DOHH2 (cell line): Measurements from ENCODE around the gene UTP11.

ENCODE experiments used
- H3F3A ChIP-seq: fragments of 200-600 bp; sonication (generic), shearing (Covaris generic); 2 replicates; pipeline ENCODE4 v1.6.0; 2016; ENCODE audit warnings: antibody characterized with exemption, mild to moderate bottlenecking; ENCODE audit not compliant: control insufficient read depth, insufficient read depth
- H3K27ac ChIP-seq: fragments of 200-600 bp; sonication (generic); 2 replicates; pipeline ENCODE4 v1.5.1; 2014; ENCODE audit warnings: low read depth, mild to moderate bottlenecking, low read length, moderate library complexity
- H3K27me3 ChIP-seq: fragments of 200-600 bp; sonication (generic); 2 replicates; pipeline ENCODE4 v1.6.1; 2014; ENCODE audit warnings: mild to moderate bottlenecking, low read length, mixed read lengths; ENCODE audit not compliant: control insufficient read depth
- H3K36me3 ChIP-seq: fragments of 200-600 bp; sonication (generic); 2 replicates; pipeline ENCODE4 v1.6.1; 2014; ENCODE audit warnings: mild to moderate bottlenecking, low read length, moderate library complexity, mixed read lengths; ENCODE audit not compliant: control insufficient read depth
- H3K4me1 ChIP-seq: fragments of 200-600 bp; sonication (generic); 2 replicates; pipeline ENCODE4 v1.6.1; 2014; ENCODE audit warnings: mild to moderate bottlenecking, low read length, mixed read lengths; ENCODE audit not compliant: control insufficient read depth
- H3K4me2 ChIP-seq: fragments of 200-600 bp; sonication (generic); 2 replicates; pipeline ENCODE4 v1.6.0; 2014; ENCODE audit warnings: mild to moderate bottlenecking, low read length, moderate library complexity
- H3K4me3 ChIP-seq: fragments of 200-600 bp; sonication (generic); 2 replicates; pipeline ENCODE4 v1.5.1; 2014; ENCODE audit warnings: mild to moderate bottlenecking, low read length, mixed read lengths
- H3K79me2 ChIP-seq: fragments of 200-600 bp; sonication (generic); 2 replicates; pipeline ENCODE4 v1.6.1; 2014; ENCODE audit warnings: mild to moderate bottlenecking, low read length, mixed read lengths; ENCODE audit not compliant: control insufficient read depth
- H3K9me2 ChIP-seq: fragments of 200-600 bp; sonication (generic); replicated peaks from 2 replicates; pipeline ENCODE4 v1.6.1; 2014; ENCODE audit warnings: mild to moderate bottlenecking, low read length, mixed read lengths; ENCODE audit not compliant: control insufficient read depth
- H3K9me3 ChIP-seq: fragments of 200-600 bp; sonication (generic); 2 replicates; pipeline ENCODE4 v1.6.1; 2014; ENCODE audit warnings: antibody characterized with exemption, low read length, mixed read lengths; ENCODE audit not compliant: control insufficient read depth, insufficient read depth
- H4K20me1 ChIP-seq: fragments of 200-600 bp; sonication (generic); 2 replicates; pipeline ENCODE4 v1.6.0; 2014; ENCODE audit warnings: low read depth, mild to moderate bottlenecking, antibody characterized with exemption, low read length, moderate library complexity; ENCODE audit not compliant: control insufficient read depth, insufficient read depth
- EZH2phosphoT487 ChIP-seq: fragments of 200-600 bp; sonication (generic); IDR thresholded peaks from 2 replicates; pipeline ENCODE4 v1.6.1; 2017; ENCODE audit warnings: borderline replicate concordance, mild to moderate bottlenecking, antibody characterized with exemption, low read length, moderate library complexity, mixed read lengths
- TF ChIP-seq, protein P1 (sequence below): fragments of 200-600 bp; sonication (generic); IDR thresholded peaks from one replicate; pipeline ENCODE4 v1.5.1; 2014; ENCODE audit warnings: antibody characterized with exemption, mild to moderate bottlenecking, low read depth, low read length; ENCODE audit not compliant: poor library complexity, severe bottlenecking

UTP11 gene

DNA sequence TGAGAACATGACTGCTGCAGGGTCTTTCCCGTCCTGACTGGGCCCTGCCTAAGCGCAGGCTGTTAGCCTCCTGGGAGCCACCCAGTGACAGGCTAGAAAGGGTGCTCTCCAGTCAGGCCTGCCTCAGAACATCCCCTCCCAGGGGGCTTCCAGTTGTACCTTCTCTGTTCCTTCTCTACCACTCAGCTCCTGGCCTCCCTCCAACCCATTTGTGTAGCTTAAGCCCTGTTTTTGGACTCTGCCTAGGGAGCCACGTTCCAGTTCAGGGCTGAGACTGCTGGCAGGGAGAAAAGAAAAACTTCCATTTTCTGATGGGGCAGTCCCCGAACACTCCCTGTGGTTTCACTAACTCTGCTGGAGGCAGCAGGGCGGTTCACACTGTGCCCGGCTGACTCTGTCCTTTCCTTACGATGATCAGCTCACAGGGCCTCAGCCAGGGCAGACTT, 49.4 kb downstream of the UTP11 start:
- no peak overlapping the region for H3K4me2 ChIP-seq
- H3F3A ChIP-seq, result no peaks in the 10 kb centered on the region
- no peaks in the 10 kb centered on the region for H3K36me3 ChIP-seq
- no peaks in the 10 kb centered on the region for H4K20me1 ChIP-seq
- H3K9me3 ChIP-seq, result no peaks in the 10 kb centered on the region
- peaks cover 4% of the 10 kb centered on the region; the same call in 1 of the 2 replicates for H3K27me3 ChIP-seq
- no peaks in the 10 kb centered on the region for H3K79me2 ChIP-seq
- no peak overlapping the region for H3K4me3 ChIP-seq
- H3K27ac ChIP-seq, result no peak overlapping the region
- H3K9me2 ChIP-seq, result no peaks in the 10 kb centered on the region
- no peaks in the 10 kb centered on the region for H3K4me1 ChIP-seq
- TF ChIP-seq, protein P1, sequence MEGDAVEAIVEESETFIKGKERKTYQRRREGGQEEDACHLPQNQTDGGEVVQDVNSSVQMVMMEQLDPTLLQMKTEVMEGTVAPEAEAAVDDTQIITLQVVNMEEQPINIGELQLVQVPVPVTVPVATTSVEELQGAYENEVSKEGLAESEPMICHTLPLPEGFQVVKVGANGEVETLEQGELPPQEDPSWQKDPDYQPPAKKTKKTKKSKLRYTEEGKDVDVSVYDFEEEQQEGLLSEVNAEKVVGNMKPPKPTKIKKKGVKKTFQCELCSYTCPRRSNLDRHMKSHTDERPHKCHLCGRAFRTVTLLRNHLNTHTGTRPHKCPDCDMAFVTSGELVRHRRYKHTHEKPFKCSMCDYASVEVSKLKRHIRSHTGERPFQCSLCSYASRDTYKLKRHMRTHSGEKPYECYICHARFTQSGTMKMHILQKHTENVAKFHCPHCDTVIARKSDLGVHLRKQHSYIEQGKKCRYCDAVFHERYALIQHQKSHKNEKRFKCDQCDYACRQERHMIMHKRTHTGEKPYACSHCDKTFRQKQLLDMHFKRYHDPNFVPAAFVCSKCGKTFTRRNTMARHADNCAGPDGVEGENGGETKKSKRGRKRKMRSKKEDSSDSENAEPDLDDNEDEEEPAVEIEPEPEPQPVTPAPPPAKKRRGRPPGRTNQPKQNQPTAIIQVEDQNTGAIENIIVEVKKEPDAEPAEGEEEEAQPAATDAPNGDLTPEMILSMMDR, result no peak
- TF ChIP-seq EZH2phosphoT487, result no peak

DNA sequence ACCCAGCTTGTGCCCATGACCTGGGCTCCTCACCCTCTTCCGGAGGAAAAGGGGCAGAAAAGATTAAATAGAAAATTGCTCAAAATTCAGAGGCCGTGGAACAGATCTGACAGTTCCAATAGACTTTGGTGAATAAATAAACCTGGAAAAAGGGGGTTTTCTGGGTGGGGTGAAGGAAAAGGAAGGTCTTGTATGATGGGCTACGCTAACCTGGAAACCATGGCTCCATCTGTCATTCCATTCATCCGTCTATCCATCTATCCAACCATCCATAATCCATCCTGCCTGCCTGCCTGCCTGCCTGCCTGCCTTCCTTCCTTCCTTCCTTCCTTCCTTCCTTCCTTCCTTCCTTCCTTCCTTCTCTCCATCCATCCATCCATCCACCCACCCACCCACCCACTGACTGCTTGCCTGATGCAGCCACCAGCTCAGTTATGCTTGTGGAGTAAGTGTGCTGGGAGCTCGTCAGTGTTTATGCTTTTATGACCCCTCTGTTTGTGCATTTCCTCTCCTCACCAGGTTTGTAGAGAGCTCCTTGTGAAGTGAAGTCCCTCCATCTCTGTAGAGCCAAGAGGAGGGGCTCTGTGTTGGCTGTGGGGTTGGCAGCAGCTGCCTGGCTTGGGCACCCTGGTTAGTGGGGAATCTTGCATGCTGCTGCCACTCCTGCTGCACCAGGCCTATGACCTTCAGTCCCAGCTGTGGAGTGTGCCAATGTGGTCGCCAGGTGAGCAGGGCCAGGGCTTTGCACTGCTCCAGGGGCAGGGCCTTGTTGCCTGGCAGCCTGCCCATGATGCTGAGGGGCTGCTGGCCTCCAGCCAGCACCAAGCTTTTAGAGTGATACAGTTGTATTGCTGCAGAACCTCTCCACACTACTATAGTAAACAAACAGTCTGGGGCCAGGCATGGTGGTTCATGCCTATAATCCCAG, 50.1 kb downstream of the UTP11 start:
- Histone ChIP-seq H3K79me2 (no peaks in the 10 kb centered on the region), H3K9me3 (no peaks in the 10 kb centered on the region), H3K4me3 (no peak overlapping the region), H3K36me3 (no peaks in the 10 kb centered on the region), H3K4me1 (no peaks in the 10 kb centered on the region), H3F3A (no peaks in the 10 kb centered on the region), H3K4me2 (no peak overlapping the region), H3K27ac (no peak overlapping the region), H3K9me2 (no peaks in the 10 kb centered on the region), H3K27me3 (peaks cover 11% of the 10 kb centered on the region), H4K20me1 (no peaks in the 10 kb centered on the region)
- TF ChIP-seq, protein P1, result no peak
- TF ChIP-seq EZH2phosphoT487, result no peak

DNA sequence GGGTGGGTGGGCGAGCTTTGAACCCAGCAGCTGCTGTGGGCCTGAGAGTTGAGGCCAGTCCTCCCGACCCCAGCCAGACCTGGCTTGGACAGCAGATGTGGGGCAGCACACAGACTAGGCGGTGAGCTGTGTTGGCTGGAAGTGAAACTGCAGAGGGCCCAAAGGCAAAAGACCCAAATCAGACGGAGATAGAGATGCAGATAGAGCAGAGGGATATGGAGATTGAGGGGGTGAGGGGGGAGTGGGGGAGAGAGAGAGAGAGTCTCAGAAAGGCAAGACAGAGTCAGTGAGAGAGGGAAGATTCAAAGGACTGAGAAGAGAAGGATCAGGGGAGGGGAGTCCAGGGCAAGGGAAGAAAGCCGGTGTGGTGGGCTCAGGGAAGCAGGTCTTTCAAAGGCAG, 51.1 kb downstream of the UTP11 start:
- Histone ChIP-seq H3K9me3 (no peaks in the 10 kb centered on the region), H3K36me3 (no peaks in the 10 kb centered on the region), H4K20me1 (no peaks in the 10 kb centered on the region), H3K4me1 (peaks cover 6% of the 10 kb centered on the region; the same call in 1 of the 2 replicates), H3F3A (no peaks in the 10 kb centered on the region), H3K4me3 (no peak overlapping the region), H3K27ac (no peak overlapping the region), H3K9me2 (no peaks in the 10 kb centered on the region), H3K27me3 (peaks cover 20% of the 10 kb centered on the region), H3K79me2 (no peaks in the 10 kb centered on the region), H3K4me2 (no peak overlapping the region)
- TF ChIP-seq EZH2phosphoT487, result no peak

DNA sequence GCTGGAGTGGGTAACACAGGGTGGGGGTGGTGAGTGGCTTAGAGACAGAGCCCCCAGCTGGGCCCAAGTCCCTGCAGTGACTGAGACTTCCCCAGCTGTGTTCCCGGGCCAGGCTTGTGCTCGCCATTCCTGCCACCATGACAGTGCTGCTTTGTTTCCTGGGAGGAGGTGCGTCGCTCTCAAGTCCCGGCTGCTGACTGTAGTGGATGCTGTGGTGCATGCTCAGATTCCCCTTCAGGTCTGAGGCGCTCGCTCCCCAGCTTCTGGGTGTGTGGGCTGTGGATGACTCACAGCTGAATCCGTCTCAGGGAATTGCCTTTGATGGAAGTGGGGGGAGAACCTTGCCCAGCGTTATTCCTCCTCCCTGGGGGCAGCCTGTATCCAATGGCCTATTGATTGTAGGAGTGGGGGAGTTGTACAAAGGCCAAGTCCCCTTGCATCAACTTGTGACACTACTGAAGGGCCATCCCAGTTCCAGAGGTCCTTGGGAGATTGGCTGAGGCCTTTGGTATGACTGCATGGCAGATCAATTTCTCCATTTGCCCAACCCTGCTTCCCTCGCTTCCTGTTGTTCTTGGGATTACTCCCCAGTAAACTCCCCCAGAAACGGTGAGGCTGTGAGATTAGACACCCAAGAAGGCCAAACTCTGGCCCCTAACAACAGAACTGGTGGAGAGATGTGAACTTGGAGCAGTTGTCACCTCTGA, 51.8 kb downstream of the UTP11 start:
- H3K4me2 ChIP-seq, result no peak overlapping the region
- H3K27me3 ChIP-seq, result peaks cover 22% of the 10 kb centered on the region
- H3K4me1 ChIP-seq, result peaks cover 6% of the 10 kb centered on the region; the same call in 1 of the 2 replicates
- no peaks in the 10 kb centered on the region for H3K9me2 ChIP-seq
- TF ChIP-seq, protein P1, result no peak
- no peak for TF ChIP-seq EZH2phosphoT487
- no peaks in the 10 kb centered on the region for H3K36me3 ChIP-seq
- H4K20me1 ChIP-seq, result no peaks in the 10 kb centered on the region
- no peaks in the 10 kb centered on the region for H3F3A ChIP-seq
- H3K4me3 ChIP-seq, result no peak overlapping the region
- no peaks in the 10 kb centered on the region for H3K79me2 ChIP-seq
- H3K27ac ChIP-seq, result no peak overlapping the region
- H3K9me3 ChIP-seq, result no peaks in the 10 kb centered on the region
